GM12801 (cell line): Measurements from ENCODE around the gene THADA.

Experiments
- CTCF ChIP-seq: IDR thresholded peaks from one replicate; pipeline ENCODE4 v1.5.1; 2011; ENCODE audit warnings: control low read depth; ENCODE audit not compliant: insufficient read length; ENCODE audit errors: extremely low read depth

The THADA gene

GRCh38 chr2:43414033-43414432, 181.8 kb downstream of the THADA start:
- no peak for TF ChIP-seq CTCF

- TF ChIP-seq CTCF, result no peak
Observed at GRCh38 chr2:43412114-43412753, 183.6 kb downstream of the THADA start.

DNA sequence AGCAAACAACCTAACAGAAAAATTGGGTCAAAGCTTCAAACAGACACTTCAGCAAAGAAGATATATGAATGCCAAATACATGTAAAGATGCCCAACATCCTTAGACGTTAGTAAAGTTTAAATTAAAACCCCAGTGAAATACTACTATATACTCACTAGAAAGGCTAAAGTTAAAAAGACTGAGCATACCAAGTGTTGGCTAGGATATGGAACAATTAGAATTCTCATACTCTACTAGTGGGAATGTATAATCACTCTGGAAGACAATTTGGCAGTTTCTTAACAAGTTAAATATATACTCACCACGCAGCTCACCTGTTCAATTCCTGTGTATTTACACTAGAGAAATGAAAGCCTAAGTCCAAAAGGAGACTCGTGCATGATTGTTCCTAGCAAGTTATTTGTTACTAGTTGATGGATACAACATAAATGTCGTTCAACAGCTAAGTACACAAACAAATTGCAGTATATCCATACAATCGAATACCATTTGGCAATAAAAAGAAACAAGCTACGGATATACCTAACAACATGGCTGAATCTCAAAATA, 185.7 kb downstream of the THADA start:
- TF ChIP-seq CTCF, result no peak

DNA sequence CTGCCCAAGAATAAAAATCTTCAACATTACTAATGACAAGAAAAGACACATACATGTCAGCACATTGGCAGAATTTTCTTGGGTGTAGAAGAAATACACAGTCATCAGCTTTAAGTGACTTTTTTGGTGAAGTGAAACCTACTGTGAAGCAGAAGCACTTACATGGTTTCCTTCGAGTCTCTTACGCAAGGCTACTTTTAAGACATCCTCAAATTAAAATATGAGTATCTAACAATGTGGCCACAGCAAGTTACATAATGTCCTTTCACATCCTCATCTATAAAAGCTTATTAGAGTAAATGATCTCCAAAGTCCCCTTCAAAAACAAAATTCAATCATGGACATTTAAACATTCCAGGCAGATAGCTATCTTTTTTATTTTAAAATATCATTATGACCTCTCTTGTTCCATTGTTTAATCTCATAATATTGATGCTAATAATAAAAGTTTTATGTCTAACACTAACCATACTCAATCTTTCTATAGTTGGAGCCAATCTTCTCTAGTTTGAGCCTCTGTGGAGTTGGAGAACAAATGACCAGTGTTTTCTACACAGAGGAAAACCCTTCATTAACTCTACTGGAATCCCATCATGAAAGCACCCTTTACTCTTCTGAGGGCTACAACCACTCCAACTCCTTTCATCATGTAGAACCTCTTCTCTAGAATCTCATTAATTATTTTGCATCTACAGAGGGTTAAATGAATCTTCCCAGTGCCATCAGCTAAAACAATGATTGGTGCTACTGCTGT, 187.3 kb downstream of the THADA start:
- no peak for TF ChIP-seq CTCF

- no peak for TF ChIP-seq CTCF
Observed at GRCh38 chr2:43407935-43408334, 187.9 kb downstream of the THADA start.

DNA sequence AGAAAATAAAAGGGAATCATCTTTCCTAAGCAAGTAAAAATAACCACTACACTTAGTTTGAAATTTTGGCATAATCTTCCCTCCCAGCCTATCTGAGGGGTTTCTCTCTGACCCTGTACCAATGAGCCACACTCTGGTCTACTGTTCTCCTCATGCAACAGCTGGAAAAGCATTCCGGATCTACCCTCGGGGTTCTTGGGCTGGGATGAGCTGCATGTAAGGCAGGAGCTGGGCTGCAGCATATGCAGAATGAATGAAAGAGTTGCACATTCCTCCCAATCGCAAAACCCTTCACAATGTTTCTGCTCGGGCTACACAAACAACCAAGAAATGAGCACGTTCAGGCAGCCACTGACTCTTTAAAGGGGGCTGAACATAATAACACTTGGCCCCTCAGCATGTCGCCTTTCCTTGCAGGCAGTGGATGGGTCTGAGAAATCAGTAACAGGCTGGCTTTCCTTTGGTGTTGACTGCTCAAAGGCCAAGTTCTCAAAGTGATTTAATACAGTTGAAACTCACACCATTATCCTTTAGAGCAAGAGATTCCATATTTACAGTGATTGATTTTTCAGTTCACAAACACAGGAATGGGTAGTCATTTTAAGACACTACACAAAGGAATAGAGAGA, 189.1 kb downstream of the THADA start:
- TF ChIP-seq CTCF, result no peak

DNA sequence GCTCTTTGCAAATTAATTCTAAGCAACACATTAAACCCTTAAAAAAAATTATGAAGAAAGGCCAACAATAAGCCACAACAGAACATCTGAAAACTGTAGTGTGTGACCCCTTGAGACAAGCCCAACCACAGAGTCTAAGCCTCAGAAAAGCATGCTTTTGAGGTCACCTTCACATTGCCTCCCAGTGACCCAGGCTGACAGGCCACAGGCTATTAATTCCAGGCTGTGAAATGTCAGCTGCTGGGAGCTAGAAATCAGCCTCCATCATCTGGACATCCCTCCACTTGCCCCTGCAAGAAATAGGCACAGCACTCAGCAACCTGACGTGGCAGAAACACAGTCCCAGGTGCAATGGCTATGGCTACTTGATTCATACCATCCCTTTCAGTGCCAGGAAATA, 190.0 kb downstream of the THADA start:
- TF ChIP-seq CTCF, result no peak
